Type B pancreatic cell (in vitro differentiated cells): ENCODE data around the gene ATP5ME. TPM values are rescaled to one million over a fixed set of nuclear protein-coding genes. Genes with fewer than 3 reads are reported as not detected.
"Not testable (repeated sequence)": the region's sequence is repeated elsewhere in the genome, so short reads cannot be mapped to it uniquely, and the experiment has no call there.

Experiments
- DNase-seq: peaks from one replicate; pipeline ENCODE4 v3.0.0; 2021; ENCODE audit warnings: mixed read lengths; ENCODE audit not compliant: unreplicated experiment; ENCODE audit errors: extremely low spot score
- H3K27ac Mint-ChIP-seq: 2 replicates; pipeline ENCODE4 v1.8.0; 2021; ENCODE audit warnings: mild to moderate bottlenecking, mixed read lengths
- H3K27me3 Mint-ChIP-seq: 2 replicates; pipeline ENCODE4 v1.8.0; 2021; ENCODE audit warnings: mixed read lengths
- H3K36me3 Mint-ChIP-seq: 2 replicates; pipeline ENCODE4 v1.8.0; 2021; ENCODE audit warnings: mixed read lengths
- H3K4me1 Mint-ChIP-seq: one replicate; pipeline ENCODE4 v1.8.0; 2021; ENCODE audit warnings: mixed read lengths; ENCODE audit not compliant: unreplicated experiment
- H3K4me3 Mint-ChIP-seq: 2 replicates; pipeline ENCODE4 v1.8.0; 2021; ENCODE audit warnings: mild to moderate bottlenecking, mixed read lengths
- H3K9me3 Mint-ChIP-seq: 2 replicates; pipeline ENCODE4 v1.8.0; 2021; ENCODE audit warnings: mixed read lengths
- total RNA-seq: library from RNA; stranded (reverse); gene quantifications from 2 replicates; pipeline ENCODE4 v1.2.1, GENCODE V29; 2021; ENCODE audit warnings: low replicate concordance
- TF ChIP-seq, protein P1 (sequence below): fragments of 200-600 bp; sonication (generic); conservative IDR thresholded peaks from 2 replicates; pipeline ENCODE4 v1.5.0; 2021; ENCODE audit warnings: antibody characterized with exemption, mild to moderate bottlenecking

ATP5ME gene
- total RNA-seq, 1 donor from 2014 or later: 285 TPM

DNA sequence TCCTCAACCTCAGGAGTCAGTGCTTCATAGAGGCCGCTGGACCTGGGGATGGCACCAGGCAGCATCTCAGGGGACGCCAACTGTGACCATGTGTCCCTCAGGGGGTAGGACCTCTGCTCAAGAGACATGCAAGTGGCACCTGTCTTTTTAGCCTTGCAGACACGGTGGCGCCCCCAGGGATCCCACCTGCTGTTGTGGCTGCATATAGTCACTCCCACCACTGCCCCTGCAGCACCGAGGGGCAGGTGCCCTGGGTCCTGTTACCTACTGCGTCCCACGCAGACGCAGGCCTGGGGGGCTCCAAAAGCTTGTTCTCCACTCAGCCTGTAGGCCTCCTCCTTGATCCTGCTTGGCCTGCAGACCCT is 2.8 kb upstream of the ATP5ME start:
- no peaks in the 10 kb centered on the region for H3K9me3 Mint-ChIP-seq
- DNase-seq: no peak
- H3K27ac Mint-ChIP-seq: no peak overlapping the region
- TF ChIP-seq, protein P1, sequence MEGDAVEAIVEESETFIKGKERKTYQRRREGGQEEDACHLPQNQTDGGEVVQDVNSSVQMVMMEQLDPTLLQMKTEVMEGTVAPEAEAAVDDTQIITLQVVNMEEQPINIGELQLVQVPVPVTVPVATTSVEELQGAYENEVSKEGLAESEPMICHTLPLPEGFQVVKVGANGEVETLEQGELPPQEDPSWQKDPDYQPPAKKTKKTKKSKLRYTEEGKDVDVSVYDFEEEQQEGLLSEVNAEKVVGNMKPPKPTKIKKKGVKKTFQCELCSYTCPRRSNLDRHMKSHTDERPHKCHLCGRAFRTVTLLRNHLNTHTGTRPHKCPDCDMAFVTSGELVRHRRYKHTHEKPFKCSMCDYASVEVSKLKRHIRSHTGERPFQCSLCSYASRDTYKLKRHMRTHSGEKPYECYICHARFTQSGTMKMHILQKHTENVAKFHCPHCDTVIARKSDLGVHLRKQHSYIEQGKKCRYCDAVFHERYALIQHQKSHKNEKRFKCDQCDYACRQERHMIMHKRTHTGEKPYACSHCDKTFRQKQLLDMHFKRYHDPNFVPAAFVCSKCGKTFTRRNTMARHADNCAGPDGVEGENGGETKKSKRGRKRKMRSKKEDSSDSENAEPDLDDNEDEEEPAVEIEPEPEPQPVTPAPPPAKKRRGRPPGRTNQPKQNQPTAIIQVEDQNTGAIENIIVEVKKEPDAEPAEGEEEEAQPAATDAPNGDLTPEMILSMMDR: no peak
- H3K4me3 Mint-ChIP-seq: peak overlapping the region; percentile 47
- H3K27me3 Mint-ChIP-seq: no peaks in the 10 kb centered on the region
- H3K36me3 Mint-ChIP-seq: peaks cover 4% of the 10 kb centered on the region
- H3K4me1 Mint-ChIP-seq: peaks cover 5% of the 10 kb centered on the region

GRCh38 chr4:675980-676870 is 2.1 kb upstream of the ATP5ME start:
- no peak for DNase-seq
- Mint-ChIP-seq H3K36me3 (peaks cover 4% of the 10 kb centered on the region), H3K4me3 (peak overlapping the region; percentile 91), H3K27me3 (no peaks in the 10 kb centered on the region), H3K27ac (no peak overlapping the region), H3K9me3 (no peaks in the 10 kb centered on the region), H3K4me1 (peaks cover 5% of the 10 kb centered on the region)
- TF ChIP-seq, protein P1: no peak

GRCh38 chr4:675036-675882 is 1.2 kb upstream of the ATP5ME start:
- no peak for DNase-seq
- Mint-ChIP-seq H3K4me3 (peak overlapping the region; percentile 91), H3K4me1 (peaks cover 5% of the 10 kb centered on the region)

DNA sequence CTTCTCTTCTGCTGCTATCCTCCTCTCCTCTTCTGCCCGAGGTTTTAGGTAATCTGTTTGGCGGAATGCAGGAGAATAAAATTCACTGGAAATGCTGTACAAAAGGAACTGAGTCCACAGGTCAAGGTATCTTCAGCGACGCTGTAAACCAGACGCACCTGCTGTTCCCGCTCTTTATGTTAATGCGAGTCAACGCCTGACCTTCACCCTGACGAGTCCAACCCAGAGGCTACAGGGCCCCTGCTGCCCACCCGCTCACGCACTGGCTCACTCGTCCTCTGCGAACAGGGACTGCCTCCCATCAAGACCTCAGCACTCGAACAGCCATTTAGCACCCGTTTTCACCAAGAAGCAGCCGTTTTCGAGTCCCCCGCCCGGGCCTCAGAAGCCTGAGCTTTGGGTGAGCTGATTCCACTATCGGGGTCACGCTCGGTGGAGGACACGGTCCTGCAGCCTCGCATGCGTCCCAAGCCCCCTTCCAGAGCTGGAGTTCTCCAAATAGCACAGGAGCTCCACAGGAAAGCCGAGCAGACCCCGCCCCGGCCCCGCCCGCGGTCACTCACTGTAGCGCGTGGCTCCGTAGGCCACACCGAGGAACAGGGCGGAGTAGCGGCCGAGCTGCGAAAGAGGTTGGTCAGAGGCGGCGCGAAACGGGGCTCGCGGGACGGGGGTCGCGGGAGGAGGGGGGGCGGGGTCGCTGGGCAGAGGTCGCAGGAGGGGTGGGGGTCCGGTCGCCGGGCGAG is 556 bp downstream of the ATP5ME start:
- Mint-ChIP-seq H3K27me3 (no peaks in the 10 kb centered on the region), H3K4me3 (peak overlapping the region; percentile 91), H3K4me1 (peaks cover 5% of the 10 kb centered on the region), H3K27ac (peak overlapping the region; percentile 83), H3K9me3 (no peaks in the 10 kb centered on the region), H3K36me3 (peaks cover 8% of the 10 kb centered on the region)
- TF ChIP-seq, protein P1: no peak
- DNase-seq: no peak

More at GRCh38 chr4:675036-675882, 1.2 kb upstream of the ATP5ME start:
- H3K36me3 Mint-ChIP-seq: peaks cover 8% of the 10 kb centered on the region
- no peaks in the 10 kb centered on the region for H3K27me3 Mint-ChIP-seq
- no peak overlapping the region for H3K27ac Mint-ChIP-seq
- H3K9me3 Mint-ChIP-seq: no peaks in the 10 kb centered on the region
- TF ChIP-seq, protein P1: no peak

DNA sequence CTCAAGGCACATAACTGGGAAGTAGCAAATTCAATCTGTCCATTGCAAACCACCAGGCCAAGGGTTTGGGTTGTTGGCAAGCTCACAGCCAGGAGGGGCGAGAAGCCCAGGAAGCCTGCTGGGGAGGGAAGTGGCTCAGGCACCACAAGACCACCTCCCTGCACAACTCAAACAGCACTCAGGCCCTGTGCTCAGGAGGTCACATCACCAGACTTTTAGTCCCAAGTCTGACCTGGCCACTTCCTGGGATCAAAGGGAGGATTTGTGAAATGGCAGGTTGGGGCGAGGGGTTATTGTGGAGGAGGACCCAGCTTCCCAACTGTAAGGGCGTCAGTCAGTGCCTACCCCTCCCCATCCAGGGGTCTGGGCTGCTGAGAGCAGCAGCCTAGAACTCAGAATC is 2.3 kb downstream of the ATP5ME start:
- no peak overlapping the region for H3K27ac Mint-ChIP-seq
- TF ChIP-seq, protein P1: no peak
- no peaks in the 10 kb centered on the region for H3K27me3 Mint-ChIP-seq
- H3K4me1 Mint-ChIP-seq: peaks cover 5% of the 10 kb centered on the region
- H3K9me3 Mint-ChIP-seq: no peaks in the 10 kb centered on the region
- DNase-seq: no peak
- no peak overlapping the region for H3K4me3 Mint-ChIP-seq
- H3K36me3 Mint-ChIP-seq: peaks cover 8% of the 10 kb centered on the region

DNA sequence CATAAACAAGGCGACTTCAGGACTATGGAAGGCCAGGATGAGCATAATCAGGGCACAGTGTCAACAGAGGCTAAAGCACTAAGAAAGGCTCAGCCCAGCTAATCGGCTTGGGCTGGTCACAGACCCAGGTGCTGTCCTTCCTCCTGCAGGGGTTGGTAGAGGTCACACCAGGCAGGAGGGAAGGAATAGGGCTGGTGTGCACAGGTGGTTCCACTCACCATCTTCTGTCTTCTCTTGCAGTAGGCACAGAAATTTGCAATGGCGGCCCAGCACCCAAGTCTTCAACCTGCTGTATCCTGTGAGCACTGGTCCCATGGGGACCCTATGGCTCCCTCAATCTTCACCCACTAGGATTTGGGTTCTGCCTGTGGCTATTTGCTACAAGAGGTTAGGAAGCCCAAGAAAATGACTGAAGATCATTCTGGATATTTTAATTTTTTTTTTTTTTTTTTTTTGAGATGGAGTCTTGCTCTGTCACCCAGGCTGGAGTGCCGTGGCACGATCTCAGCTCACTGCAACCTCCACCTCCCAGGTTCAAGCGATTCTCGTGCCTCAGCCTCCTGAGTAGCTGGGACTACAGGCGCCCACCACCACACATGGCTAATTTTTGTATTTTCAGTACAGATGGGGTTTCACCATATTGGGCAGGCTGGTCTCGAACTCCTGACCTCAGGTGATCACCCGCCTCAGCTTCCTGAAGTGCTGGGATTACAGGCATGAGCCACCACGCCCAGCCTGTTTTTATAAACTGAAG is 4.1 kb downstream of the ATP5ME start:
- H3K9me3 Mint-ChIP-seq, H3K36me3 Mint-ChIP-seq, H3K27me3 Mint-ChIP-seq, H3K4me3 Mint-ChIP-seq, DNase-seq, H3K27ac Mint-ChIP-seq, H3K4me1 Mint-ChIP-seq: not testable (repeated sequence)

- H3K27ac Mint-ChIP-seq, H3K36me3 Mint-ChIP-seq, H3K4me3 Mint-ChIP-seq, H3K9me3 Mint-ChIP-seq, H3K4me1 Mint-ChIP-seq, H3K27me3 Mint-ChIP-seq, DNase-seq: not testable (repeated sequence)
Observed at GRCh38 chr4:668219-668618, 5.9 kb downstream of the ATP5ME start.
